Measurements from ENCODE around the gene AP5Z1.

DNA sequence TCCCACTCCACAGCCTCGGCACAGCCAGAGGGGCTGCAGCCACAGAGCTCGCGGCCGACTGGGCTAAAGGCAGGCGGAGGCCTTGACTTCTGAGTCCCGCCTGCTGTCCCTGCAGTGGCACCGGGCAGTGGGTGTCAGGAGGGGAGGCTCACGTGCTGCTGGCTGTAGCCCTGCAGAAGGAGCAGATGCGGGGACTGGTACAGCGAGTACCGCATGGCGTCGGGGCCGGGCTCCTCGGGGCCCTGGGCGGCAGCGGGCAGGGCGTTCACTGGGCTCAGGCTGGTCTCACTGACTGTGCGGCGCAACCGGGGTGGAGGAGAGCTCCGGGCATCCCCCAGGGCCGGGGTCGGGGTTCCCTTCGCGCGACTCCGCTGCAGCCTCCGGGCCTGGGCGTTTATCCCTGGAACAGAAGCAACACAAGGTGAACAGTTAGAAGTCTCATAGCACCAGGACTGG is 60.8 kb downstream of the AP5Z1 start:
- TF ChIP-seq, protein P1, sequence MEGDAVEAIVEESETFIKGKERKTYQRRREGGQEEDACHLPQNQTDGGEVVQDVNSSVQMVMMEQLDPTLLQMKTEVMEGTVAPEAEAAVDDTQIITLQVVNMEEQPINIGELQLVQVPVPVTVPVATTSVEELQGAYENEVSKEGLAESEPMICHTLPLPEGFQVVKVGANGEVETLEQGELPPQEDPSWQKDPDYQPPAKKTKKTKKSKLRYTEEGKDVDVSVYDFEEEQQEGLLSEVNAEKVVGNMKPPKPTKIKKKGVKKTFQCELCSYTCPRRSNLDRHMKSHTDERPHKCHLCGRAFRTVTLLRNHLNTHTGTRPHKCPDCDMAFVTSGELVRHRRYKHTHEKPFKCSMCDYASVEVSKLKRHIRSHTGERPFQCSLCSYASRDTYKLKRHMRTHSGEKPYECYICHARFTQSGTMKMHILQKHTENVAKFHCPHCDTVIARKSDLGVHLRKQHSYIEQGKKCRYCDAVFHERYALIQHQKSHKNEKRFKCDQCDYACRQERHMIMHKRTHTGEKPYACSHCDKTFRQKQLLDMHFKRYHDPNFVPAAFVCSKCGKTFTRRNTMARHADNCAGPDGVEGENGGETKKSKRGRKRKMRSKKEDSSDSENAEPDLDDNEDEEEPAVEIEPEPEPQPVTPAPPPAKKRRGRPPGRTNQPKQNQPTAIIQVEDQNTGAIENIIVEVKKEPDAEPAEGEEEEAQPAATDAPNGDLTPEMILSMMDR (IDR thresholded peaks at IDR 0.05) = no peak
- TF ChIP-seq POLR2A (IDR thresholded peaks at IDR 0.05) = no peak

Data from vagina (tissue), 2 donors.